Skin epidermis (tissue), 12 donors: ENCODE measurements around the gene HACD3.
"Not testable (repeated sequence)": the region's sequence is repeated elsewhere in the genome, so short reads cannot be mapped to it uniquely, and the experiment has no call there.

ENCODE experiments used
- H3K27ac ChIP-seq, 21 experiments: fragments of 200-600 bp; sonication (generic) in 11 of 21; one replicate each; pipeline ENCODE4 v1.5.0; 2020; ENCODE audit warnings: mild to moderate bottlenecking in 3 of 21, inconsistent platforms in 2 of 21, moderate library complexity in 2 of 21
- H3K4me3 ChIP-seq, 7 experiments: fragments of 200-600 bp; sonication (generic) in 2 of 7; one replicate each; pipeline ENCODE4 v1.5.0; 2020; ENCODE audit warnings: inconsistent platforms in 2 of 7, mild to moderate bottlenecking in 2 of 7, moderate library complexity in 1 of 7

Gene HACD3

GRCh38 chr15:65584241-65584640, 54.0 kb downstream of the HACD3 start:
- Histone ChIP-seq H3K4me3 (no peak overlapping the region), H3K27ac (peak overlapping the region in 11 of 21 experiments; percentile 9 to 82 (median 44))

GRCh38 chr15:65587094-65587493, 56.8 kb downstream of the HACD3 start:
- H3K4me3 ChIP-seq = no peak overlapping the region
- no peak overlapping the region for H3K27ac ChIP-seq

DNA sequence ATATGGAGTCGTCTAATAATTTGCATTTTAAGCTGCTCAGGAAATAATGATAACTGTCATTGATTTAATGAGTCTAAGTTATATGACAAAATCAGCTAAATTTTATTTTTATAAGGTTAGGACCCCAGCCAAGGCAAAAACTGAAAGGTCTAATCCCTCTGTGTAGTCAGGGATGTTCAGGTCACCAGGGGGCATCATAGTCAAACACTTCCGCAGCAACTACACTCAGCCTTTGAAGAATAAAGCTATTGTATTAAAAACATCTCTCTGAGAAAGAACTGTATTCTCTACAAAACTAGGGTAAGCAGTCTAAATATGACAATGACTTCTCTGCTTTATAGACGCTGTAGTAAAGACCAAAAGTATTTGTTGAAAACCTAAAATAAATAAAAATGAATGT, 65.7 kb downstream of the HACD3 start:
- Histone ChIP-seq H3K4me3 (no peak overlapping the region), H3K27ac (no peak overlapping the region)

- Histone ChIP-seq H3K27ac (no peak overlapping the region), H3K4me3 (no peak overlapping the region)
Observed at GRCh38 chr15:65598468-65598867, 68.2 kb downstream of the HACD3 start.

- no peak overlapping the region for H3K4me3 ChIP-seq
- no peak overlapping the region for H3K27ac ChIP-seq
Observed at GRCh38 chr15:65599677-65600076, 69.4 kb downstream of the HACD3 start.

DNA sequence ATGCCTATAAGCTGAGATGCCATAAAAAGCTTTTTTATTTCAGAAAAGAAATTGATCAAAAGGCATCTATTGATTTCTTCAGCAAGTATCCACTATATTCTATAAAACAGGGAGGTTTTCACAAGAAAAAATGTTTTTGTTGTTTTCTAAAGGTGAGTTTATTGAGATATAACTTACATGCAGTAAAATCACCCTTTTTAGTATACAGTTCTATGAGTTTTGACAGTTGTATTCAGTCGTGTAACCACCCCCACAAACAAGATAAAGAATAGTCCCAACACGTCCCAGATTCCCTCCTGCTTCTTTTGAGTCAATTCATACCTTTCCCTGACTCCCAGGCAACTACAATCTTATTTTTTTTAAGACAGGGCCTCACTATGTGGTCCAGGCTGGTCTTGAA, 72.9 kb downstream of the HACD3 start:
- H3K4me3 ChIP-seq = no peak overlapping the region
- no peak overlapping the region for H3K27ac ChIP-seq

GRCh38 chr15:65603559-65603958, 73.3 kb downstream of the HACD3 start:
- no peak overlapping the region for H3K27ac ChIP-seq
- H3K4me3 ChIP-seq = no peak overlapping the region

DNA sequence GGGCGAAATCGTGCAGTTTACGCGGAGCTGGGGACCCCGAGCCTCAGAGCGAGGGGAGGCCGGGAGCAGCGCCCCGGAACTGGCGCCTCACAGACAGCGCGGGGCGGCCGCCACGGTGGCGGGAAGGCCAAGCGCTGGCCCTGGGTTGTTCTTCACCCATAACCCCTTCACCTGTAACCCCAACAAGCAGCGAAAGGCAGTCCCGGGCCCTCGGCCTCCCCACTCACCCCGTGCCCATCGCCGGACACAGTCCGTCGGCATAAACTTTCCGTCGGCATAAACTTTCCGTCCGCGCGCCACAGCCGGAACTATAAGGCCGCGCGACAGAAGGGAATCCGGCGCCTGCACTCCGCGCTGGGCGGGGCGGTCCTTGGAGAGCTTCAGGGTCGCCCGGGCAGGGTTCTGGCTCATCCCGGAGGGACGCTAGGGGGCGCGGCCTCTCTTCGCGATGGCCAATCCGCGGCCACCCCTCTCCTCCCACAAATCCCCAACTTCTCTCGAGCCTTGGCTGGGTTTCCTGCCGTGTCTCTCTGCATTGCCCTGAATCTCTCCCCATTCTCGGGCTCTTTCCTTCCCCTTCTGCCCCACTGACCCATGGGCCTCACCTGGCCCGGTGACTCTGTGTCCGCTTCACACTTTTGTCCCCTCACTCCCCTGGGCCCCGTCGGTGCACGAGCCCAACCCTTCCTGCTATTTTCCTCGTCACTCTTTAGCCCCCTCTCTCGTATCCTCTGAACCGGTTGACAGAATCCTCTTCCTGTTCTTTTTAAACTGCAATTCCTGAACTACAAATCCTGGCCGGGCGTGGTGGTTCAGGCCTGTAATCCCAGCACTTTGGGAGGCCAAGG, 80.8 kb downstream of the HACD3 start, which contains the start of gene INTS14:
Gene INTS14, minus strand, starts transcription at position 261 of the 848 bp plus-strand sequence. CDS start 3,751 bp downstream, outside the sequence.
- Histone ChIP-seq H3K27ac (peak within 1 kb of the TSS; percentile 84 to 99 (median 96)), H3K4me3 (peak within 1 kb of the TSS; percentile 61 to 90 (median 83))

DNA sequence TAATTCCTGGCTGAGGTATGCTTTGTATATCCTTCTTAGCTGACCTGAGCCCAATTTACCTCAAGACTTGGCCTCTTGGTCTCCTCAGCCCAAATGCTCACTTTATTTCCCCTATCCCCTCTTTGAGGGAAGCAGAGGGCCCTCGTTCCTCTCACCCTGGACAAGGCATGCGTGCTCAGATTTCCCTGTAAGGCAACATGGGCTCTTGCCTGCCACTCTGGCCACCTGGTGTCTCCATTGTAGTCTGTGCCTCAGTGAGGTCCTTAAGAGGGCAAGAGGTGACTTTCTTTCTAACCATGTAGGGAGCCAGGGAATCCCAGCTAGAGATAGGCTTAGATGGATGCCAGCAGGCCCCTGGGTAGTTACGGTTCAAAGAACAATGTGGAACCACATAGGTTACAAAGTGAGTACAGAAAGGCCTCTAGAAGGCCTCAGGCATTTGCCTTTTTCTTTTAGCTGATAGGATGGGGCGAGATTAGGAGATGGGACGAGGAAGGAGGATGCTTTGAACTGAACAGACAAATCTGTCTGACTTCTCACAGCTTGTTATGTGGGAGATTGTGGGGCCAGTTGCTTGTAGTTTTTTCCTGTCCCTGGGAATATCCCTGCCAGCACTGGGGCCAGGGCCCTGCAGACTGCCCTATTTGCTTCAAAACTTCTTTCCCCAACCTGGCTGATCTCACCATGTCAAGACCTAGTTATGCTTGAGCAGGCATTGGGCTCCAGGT, 81.8 kb downstream of the HACD3 start:
- Histone ChIP-seq H3K27ac (peak overlapping the region; percentile 84 to 99 (median 96)), H3K4me3 (peak overlapping the region; percentile 61 to 90 (median 83))

DNA sequence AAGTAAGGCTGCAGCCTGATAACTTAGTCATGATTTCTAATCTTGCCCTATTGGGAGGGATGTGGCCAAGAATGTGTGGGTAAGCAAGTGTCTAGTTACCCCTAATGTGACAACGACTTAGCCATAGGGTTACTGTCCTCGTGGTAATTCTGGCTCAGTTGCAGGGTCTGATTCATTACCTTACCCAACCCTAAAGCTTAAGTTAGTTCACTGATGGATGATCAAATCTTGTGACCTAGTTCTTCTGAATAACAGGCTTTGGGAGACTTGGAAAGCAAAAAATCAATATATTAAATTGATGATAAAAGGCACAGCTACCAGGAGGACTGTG, 82.3 kb downstream of the HACD3 start:
- Histone ChIP-seq H3K27ac (peak overlapping the region in 11 of 21 experiments; percentile 90 to 99 (median 98)), H3K4me3 (no peak overlapping the region)

GRCh38 chr15:65612949-65613744, 82.9 kb downstream of the HACD3 start:
- Histone ChIP-seq H3K27ac (peak overlapping the region in 4 of 21 experiments; percentile 98 to 99 (median 99)), H3K4me3 (no peak overlapping the region)

DNA sequence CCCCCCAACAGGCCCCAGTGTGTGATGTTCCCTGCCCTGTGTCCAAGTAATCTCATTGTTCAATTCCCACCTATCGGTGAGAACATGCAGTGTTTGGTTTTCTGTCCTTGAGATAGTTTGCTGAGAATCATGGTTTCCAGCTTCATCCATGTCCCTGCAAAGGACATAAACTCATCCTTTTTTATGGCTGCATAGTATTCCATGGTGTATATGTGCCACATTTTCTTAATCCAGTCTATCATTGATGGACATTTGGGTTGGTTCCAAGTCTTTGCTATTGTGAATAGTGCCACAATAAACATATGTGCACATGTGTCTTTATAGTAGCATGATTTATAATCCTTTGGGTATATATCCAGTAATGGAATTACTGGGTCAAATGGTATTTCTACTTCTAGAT, 85.6 kb downstream of the HACD3 start:
- not testable (repeated sequence) for H3K27ac ChIP-seq, H3K4me3 ChIP-seq

DNA sequence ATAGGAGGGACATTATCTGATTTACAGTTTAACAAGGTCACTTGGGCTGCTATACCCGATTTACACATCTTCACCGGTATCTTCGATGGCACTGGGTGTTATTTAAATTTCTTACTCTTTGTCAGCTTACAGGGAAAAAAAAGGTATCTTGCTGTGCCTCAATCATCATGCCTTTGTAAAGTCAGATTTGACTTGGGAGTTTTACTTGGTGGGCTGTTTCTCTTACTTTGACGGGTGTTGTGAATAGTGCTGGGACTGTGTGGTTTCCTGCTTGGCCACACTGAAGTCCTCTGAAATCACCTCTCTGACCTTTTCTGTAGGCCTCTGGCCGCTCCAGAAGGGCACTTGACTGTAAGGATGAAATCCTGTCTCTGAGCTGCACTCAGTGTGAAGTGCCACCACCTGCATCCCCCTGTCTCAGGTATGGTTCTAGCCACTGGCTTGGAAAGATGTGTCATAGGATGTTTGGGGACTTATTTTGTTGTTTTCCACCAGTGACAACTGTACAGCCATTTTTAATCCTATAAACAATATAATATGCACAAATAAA, 88.4 kb downstream of the HACD3 start:
- no peak overlapping the region for H3K4me3 ChIP-seq

DNA sequence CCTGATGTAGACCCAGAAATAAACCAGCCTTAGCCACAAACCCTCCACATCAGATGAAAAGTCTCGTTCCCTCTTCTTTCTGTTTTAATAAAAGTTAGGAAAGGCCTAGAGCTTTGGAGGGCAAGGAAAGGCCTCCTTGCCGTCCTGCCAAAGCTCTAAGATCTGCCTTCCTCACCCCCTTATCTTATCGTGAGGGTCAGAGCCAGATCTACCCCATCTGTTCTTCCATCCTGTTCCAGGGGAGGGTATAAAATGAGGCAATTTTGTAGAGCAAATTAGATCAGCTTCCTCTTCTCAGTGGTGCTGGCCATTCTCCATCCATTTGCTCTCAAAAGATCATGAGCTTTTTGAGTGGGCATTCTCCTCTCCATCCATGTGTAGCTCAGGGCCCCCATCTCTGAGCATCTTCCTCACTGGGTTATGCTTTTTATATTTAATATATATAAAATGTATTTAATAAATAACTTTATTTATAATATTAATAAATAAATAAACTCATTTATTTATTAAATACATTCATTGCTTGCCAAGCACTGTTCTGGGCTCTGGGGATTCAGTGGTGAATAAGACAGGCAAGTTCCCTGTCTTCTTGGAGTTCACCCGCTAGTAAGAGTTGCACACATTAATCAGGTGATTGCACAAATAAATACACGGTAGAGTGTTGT, 89.5 kb downstream of the HACD3 start:
- H3K4me3 ChIP-seq = no peak overlapping the region
- no peak overlapping the region for H3K27ac ChIP-seq

More for the DNA sequence above, 88.4 kb downstream of the HACD3 start:
- H3K27ac ChIP-seq = no peak overlapping the region

DNA sequence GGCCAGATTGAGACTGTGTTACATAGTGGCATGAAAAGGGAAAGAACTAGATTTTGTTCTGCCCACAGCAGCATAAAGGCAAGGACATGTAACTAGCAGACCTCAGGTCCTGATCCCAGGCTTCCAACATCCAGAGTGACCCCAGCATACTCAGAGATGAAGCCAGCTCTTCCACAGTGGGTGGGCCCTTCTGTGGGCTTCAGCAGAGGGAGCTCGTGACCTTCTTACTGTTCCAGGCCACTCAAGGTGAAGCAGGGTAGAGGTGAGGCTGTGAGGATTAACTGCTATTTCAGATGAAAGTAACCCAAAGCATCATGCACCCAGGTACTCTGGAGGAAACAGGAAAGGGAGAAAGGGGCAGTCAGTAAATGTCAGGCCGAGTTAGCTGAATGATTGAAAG, 90.6 kb downstream of the HACD3 start:
- Histone ChIP-seq H3K4me3 (no peak overlapping the region), H3K27ac (no peak overlapping the region)

- Histone ChIP-seq H3K4me3 (no peak within 1 kb of the TSS), H3K27ac (no peak within 1 kb of the TSS)
Observed at GRCh38 chr15:65621638-65622037, 91.4 kb downstream of the HACD3 start, which contains the start of gene SLC24A1. Gene SLC24A1 (plus strand): TSS chr15:65621938. CDS start chr15:65624081, 2,143 bp downstream.

DNA sequence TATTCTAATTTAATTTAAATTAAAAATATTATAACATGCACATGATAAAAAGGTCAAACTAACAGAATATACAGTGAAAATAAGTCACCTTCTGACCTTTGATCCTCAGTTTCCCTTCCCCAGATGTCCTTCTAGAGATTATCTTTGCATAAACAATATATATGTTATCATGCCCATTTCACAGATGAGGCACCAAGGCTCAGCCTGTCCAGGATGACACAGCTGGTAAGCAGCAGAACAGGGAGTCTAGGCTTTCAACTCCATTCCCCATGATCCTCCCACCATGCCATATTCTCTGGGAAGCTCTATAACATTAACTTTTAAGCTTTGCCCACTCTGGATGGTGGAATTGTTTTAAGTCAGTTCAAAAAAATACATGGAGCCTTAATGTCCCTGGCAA, 92.8 kb downstream of the HACD3 start:
- no peak overlapping the region for H3K27ac ChIP-seq

DNA sequence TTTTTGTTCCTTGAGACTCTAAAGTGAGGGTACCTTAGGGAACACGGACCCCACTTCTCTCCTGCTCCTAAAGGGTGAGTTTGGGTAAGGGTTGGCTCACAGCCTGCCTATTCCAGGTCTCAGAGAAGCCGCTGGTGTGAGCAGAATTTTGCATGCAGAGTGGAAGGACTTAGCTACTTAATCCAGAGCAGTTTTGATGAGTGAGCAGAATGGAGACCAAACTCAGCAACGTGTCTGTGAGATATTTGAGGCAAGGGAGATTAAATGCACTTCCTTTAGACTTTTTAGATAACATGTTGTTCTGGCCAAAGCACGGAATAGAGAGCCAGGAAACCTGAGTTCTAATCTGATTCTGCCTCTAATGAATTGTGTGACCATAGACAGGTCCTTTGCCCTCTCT, 96.6 kb downstream of the HACD3 start:
- no peak overlapping the region for H3K4me3 ChIP-seq
- no peak overlapping the region for H3K27ac ChIP-seq

More for the DNA sequence above, 92.8 kb downstream of the HACD3 start:
- H3K4me3 ChIP-seq = no peak overlapping the region
